Activated gamma-delta T cell (primary cell): ENCODE measurements around the gene ELAVL4.
"Not testable (repeated sequence)": the region's sequence is repeated elsewhere in the genome, so short reads cannot be mapped to it uniquely, and the experiment has no call there.

Source experiments
- DNase-seq: peaks from one replicate; lab custom pipeline; 2025; lab: John Stamatoyannopoulos, UW

The ELAVL4 gene

GRCh38 chr1:50123071-50123470 lies 14.4 kb downstream of the ELAVL4 start:
- DNase-seq, result no peak

DNA sequence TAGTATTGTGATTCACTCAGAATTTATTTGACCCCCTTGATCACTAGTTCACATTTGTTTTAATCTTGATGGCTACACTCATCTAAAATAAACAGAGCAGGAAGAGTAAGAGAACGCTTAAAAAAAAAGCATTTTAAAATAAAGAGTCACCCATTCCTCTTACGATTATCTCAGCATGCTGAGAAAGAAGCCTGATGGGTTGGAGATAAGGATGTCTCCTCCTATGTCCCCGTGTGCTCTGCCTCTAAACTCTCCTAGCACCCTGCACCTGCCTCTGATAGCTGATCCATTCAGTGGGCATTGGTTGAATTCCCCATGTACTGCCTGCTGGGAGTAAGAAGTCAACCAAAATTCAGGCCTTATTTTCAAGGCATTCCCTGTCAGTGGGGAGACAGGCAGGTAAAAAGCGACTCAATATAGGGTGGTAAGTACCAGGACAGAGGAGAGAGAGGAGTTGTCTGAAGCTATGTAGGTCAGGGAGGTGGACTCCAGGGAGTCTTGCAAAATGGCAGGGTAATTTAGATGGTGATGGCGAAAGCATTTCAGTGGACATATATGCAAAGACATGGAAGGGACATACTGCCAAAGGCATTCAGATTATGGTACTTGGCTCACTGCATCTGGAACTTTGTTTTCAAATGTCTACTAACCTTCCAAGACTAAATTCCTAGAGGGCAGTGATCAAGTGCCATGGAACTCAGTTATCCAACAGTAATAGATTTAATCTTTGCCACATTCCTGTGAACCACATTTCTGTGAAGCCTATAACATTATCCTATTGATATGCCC lies 18.4 kb downstream of the ELAVL4 start:
- DNase-seq, result no peak

GRCh38 chr1:50129201-50129600 lies 20.5 kb downstream of the ELAVL4 start:
- no peak for DNase-seq

GRCh38 chr1:50132347-50132894 lies 23.7 kb downstream of the ELAVL4 start:
- no peak for DNase-seq

- no peak for DNase-seq
Measured at GRCh38 chr1:50135716-50136115, 27.0 kb downstream of the ELAVL4 start.

DNA sequence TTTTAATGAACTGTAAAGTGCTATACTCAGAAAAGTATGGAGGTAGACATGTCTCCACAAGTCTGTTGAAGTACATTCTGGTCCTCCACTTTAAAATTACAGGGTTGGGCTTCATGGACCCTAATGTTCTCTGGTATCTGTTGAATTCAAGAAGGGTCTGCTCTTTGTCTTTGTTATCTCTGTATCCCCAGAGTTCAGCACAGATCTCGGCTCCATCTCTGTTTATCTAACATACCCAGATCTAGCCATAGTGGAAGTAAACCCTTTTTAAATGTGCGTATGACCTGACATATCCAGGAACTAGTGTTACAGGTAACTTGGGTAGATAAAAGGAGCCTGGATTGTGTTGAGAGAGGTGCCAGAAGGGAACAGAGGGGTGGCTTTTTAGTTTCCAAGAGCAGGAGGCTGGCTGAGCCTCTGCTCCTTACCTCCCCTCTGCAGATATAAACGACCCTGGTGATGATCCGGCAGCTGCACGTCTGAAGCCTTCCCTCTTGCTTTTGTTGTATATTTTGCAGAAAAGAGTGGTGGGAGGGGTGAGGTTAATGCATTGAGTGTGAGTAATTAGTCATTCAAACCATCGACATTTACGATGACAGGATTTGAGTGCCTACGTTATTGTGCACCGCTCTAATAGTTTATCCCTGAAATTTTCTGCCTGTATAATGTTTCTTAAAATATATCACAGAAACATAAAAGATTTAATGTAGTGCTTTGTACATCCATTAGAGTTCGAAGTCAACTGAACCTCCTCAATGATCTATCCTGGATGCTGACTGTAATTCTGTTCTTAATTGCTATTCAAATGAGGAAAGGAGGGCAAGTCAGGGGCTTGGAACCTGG lies 30.8 kb downstream of the ELAVL4 start:
- no peak for DNase-seq

DNA sequence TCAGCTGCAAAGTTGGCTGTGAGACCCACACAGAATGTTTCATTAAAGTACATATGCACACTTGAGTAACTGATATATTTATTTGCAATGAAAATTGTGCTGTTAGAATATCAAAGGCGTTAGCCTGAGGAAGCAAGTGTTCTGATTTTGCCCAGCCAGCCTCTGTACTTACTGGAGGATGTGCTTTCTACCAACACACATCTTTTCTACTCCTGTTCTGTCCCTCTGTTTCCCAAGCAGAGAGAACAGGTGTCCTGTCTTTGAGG lies 31.4 kb downstream of the ELAVL4 start:
- no peak for DNase-seq

DNA sequence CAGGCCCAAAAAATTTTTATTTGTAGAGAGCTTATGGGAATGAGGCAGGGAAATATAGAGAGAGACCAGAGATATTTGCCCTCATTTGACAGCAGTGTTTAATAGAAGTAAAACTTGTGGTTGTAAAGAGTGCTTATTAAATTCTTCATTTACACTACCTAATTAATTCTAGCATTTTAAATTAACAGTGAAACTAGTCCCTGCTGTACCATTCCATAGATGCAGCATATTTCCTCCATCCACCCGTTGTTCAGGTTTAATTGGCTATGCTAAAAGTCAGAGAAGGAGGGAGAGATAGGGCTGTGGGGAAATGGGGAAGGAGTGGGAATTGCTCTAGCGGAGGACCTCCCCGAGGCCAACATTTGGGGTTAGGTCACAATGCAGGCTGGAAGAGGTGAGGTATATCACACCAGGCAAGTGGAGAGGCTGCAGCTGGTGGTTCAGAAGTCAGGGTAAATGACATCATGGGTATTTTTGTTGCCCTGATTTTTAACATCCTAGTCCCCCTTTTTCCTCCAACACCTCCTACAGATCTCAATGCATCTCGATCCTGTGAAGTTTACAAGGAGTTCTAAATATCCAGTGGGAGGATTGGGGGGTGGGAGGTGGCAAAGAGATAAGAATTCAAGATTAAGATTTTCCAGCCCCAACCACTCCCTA lies 38.6 kb downstream of the ELAVL4 start:
- no peak for DNase-seq

- DNase-seq, result no peak
Measured at GRCh38 chr1:50148142-50148923, 39.6 kb downstream of the ELAVL4 start.

DNA sequence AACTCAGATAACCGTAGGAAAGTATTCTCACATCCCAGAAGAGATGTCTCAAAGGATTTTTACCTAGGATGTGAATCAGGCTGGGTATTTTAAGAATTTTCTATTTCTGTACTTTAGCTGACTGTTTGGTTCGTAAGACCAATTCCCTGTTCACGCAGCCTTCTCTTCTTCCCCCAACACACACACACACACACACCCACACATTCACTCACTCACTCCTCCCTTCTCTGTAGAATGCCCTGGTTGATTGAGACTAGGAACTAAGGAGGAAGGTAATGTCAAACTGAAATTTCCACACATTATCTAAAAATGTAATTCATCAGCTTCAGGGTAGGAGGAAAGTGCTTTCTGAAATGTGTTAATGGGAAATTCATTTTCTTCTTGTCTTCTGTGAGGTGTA lies 43.5 kb downstream of the ELAVL4 start:
- DNase-seq, result no peak

- no peak for DNase-seq
Measured at GRCh38 chr1:50155541-50155940, 46.8 kb downstream of the ELAVL4 start.

- DNase-seq, result no peak
Measured at GRCh38 chr1:50156241-50157010, 47.7 kb downstream of the ELAVL4 start.

DNA sequence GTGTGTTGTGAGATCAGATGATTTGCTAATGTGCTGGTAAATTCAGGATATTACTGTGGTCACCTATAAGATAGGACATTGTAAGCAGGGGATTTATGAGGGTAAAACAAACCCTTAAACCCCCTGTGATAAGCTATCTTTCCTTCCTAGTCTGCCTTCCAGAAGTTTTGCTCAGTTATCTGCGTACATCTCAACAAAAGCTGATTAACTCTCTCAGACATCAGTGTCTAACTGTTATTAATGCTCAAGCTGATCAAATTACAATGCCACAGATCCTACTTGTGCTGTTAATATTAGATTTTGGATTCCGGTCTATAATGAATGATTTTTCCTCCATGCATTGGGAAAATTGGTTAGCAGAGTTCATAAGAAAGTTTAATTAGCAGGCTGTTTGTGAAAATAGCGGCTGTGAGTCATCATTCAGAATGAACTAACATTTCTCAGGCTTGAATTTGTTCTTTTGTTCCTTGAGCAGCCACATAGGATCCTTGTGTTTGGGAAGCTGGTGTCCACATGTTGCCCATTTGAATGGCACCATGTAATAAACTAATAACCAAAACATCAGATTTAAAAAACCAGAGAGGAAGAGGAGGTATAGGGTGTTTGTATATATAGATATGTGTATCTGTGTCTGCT lies 48.7 kb downstream of the ELAVL4 start:
- DNase-seq, result no peak

DNA sequence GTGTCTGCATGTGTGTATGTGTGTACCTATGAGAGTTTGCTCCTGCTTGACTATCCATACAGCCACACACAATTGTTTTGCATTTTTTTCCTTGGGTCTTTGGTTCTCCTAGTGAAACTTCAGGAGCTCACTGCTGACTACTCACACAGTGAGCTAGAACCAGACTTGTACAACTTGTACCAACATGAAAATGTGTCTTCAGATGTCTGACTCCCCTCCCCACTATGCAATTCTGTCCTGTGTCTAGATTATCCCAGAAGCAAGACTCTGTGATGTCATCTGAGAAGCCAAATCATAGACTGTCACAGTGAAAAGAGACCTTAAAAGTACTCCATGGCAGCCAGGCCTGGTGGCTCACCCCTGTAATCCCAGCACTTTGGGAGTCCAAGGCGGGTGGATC lies 49.7 kb downstream of the ELAVL4 start:
- DNase-seq, result no peak

DNA sequence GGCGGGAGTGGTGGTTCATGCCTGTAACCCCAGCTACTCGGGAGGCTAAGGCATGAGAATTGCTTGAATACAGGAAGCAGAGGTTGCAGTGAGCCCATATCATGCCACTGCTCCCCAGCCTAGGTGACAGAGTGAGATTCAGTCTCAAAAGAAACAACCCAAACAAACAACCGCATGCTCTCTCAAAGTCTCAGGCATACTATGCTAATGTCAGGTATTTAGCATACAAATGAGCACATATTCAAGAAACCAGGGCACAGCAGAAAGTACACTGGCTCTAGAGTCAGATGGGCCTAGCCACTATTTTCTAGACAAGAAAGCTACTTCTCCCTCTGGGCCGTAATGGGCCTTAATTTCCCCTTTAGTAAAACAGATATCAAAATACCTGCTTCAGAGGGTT lies 55.0 kb downstream of the ELAVL4 start:
- no peak for DNase-seq

DNA sequence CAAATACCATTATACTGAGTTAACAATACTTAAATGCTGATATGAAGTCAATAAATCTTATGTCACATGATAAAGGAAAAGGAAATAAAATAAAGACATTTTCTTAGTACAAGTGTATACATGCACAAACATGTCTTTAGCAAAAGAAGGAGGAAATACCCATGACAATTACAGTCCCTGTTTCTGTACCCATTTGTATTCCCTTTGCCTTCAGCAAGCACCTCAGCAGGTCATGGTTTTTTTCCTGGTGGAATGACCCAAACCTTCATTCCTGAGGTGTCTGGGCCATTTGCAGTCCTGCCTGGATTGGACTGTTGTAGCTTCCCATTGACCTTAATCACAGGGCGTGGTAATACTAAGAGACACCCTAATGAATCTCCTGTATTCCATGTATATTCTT lies 57.6 kb downstream of the ELAVL4 start:
- DNase-seq, result not testable (repeated sequence)

- DNase-seq, result no peak
Measured at GRCh38 chr1:50172299-50172698, 63.6 kb downstream of the ELAVL4 start.

GRCh38 chr1:50174101-50174500 lies 65.4 kb downstream of the ELAVL4 start:
- no peak for DNase-seq

- no peak for DNase-seq
Measured at GRCh38 chr1:50175719-50176639, 67.3 kb downstream of the ELAVL4 start.

GRCh38 chr1:50177994-50178393 lies 69.3 kb downstream of the ELAVL4 start:
- no peak for DNase-seq
